ENCODE results near the gene STON1.

DNA sequence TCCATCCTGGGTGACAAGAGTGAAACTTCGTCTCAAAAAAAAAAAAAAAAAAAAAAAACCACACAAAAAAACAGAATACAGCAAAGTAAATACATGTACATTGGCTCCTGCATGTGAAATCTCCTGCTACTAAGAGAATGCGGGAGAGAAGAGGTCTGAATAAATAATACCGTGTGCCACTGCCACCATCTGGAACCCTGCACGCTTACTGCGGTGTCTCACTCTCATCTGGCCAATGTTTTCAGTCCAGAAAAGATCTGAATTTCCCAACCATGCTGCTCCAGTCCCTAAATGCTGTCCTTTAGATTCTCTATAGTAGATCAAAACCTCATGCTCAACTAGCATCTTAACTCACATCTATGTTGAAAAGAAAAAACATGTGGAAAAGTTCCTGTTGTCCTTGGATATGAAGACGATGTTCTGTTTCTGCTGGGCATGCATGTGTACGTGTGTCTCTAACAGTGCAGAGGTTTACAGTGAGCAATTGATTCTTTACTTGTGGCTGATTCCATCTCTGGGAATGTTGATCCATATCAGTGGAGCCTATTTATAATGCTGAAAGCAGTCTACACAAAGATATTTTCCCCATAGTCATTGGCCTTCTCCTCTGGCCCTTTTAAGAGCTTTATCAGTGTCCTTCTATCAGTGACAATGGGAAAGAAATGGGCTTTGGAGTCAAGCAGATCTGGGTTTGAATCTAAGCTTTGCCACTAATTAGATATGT, 11.9 kb downstream of the STON1 start:
- TF ChIP-seq, protein P1, sequence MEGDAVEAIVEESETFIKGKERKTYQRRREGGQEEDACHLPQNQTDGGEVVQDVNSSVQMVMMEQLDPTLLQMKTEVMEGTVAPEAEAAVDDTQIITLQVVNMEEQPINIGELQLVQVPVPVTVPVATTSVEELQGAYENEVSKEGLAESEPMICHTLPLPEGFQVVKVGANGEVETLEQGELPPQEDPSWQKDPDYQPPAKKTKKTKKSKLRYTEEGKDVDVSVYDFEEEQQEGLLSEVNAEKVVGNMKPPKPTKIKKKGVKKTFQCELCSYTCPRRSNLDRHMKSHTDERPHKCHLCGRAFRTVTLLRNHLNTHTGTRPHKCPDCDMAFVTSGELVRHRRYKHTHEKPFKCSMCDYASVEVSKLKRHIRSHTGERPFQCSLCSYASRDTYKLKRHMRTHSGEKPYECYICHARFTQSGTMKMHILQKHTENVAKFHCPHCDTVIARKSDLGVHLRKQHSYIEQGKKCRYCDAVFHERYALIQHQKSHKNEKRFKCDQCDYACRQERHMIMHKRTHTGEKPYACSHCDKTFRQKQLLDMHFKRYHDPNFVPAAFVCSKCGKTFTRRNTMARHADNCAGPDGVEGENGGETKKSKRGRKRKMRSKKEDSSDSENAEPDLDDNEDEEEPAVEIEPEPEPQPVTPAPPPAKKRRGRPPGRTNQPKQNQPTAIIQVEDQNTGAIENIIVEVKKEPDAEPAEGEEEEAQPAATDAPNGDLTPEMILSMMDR (conservative IDR thresholded peaks at IDR 0.05 in 1 of 2, IDR thresholded peaks at IDR 0.05 in 1 of 2; ENCODE audit: extremely low read depth in 1 of 2, insufficient read depth in 1 of 2, low read depth in 1 of 2, low read length in 2 of 2): no peak
- no peak for TF ChIP-seq EZH2 (IDR thresholded peaks at IDR 0.05; ENCODE audit: borderline replicate concordance, low read length)

Data from mammary epithelial cell (primary cell).